Stomach (tissue), 9 donors: ENCODE measurements around the gene DNAJC17. TPM values are rescaled to one million over a fixed set of nuclear protein-coding genes. Genes with fewer than 3 reads are reported as not detected.

Source experiments
- DNase-seq, 2 donors: peaks; one replicate each; pipeline versions ENCODE4 v3.0.0 to v3.0.0-alpha.2; 2013 to 2019
- H3K27ac ChIP-seq, 5 donors: fragments of 200-600 bp in 4 of 5; sonication (generic) in 4 of 5; one replicate each; pipeline ENCODE4 v1.5.1; 2013 to 2019; ENCODE audit warnings: mild to moderate bottlenecking in 1 of 5, moderate library complexity in 1 of 5
- H3K27me3 ChIP-seq, 3 donors: fragments of 200-600 bp; sonication (generic); one replicate each; pipeline ENCODE4 v1.5.1; 2017 to 2019; ENCODE audit warnings: mixed run types in 1 of 3
- H3K36me3 ChIP-seq, 4 donors: fragments of 200-600 bp; sonication (generic); 1 replicate in 3 of 4; 2 replicates in 1 of 4; pipeline ENCODE4 v1.5.1; 2016 to 2019
- H3K4me1 ChIP-seq, 4 donors: fragments of 200-600 bp; sonication (generic); one replicate each; pipeline ENCODE4 v1.5.1; 2016 to 2019
- H3K4me3 ChIP-seq, 4 donors: fragments of 200-600 bp; sonication (generic) in 3 of 4; one replicate each; pipeline ENCODE4 v1.5.1; 2016 to 2019; ENCODE audit warnings: mild to moderate bottlenecking in 1 of 4
- H3K9me3 ChIP-seq, 4 donors: fragments of 200-600 bp; sonication (generic); one replicate each; pipeline ENCODE4 v1.5.1; 2016 to 2019
- CTCF ChIP-seq, 7 experiments: fragments of 450-650 bp in 4 of 7; fragments of 200-600 bp in 3 of 7; sonication (generic) in 3 of 7; IDR thresholded peaks; one replicate each; pipeline ENCODE4 v1.5.1; 2016 to 2019; ENCODE audit warnings: antibody characterized with exemption in 7 of 7, control low read depth in 2 of 7, mild to moderate bottlenecking in 1 of 7
- EP300 ChIP-seq: sonication (generic); formaldehyde crosslinking; IDR thresholded peaks from one replicate; pipeline ENCODE4 v1.6.1; 2017; ENCODE audit warnings: antibody characterized with exemption
- POLR2A ChIP-seq, 4 donors: fragments of 450-650 bp; IDR thresholded peaks; one replicate each; pipeline ENCODE4 v1.6.1; 2016; ENCODE audit warnings: antibody characterized with exemption in 4 of 4, control low read depth in 2 of 4, mild to moderate bottlenecking in 1 of 4, moderate library complexity in 1 of 4
- POLR2AphosphoS5 ChIP-seq, 3 donors: sonication (generic); formaldehyde crosslinking; IDR thresholded peaks; one replicate each; pipeline ENCODE4 v1.6.1; 2016; ENCODE audit warnings: antibody characterized with exemption in 3 of 3
- WGBS, 5 donors: extraction: QIAGEN DNeasy Blood & Tissue Kit in 3 of 5; methylation state at CpG; one replicate each; pipeline versions ENCODE4 v1.1.5 to v1.1.7; 2013 to 2018; 5-methylcytosine and 5-hydroxymethylcytosine counted together
- intact Hi-C: fragments of 100-400 bp; cut with DNase I; formaldehyde crosslinking; loops from one replicate; pipeline ENCODE4 v1.15.1; 2023; ENCODE audit warnings: low total_unique reads
- polyA plus RNA-seq, 3 donors: library from polyadenylated mRNA; stranded (reverse); fragments of 200-250 nt; gene quantifications; one replicate each; pipeline ENCODE4 v1.2.3, GENCODE V29; 2013
- total RNA-seq, 5 donors: library from RNA; depleted of rRNA; stranded (reverse); fragments of >200 nt; gene quantifications; one replicate each; pipeline versions ENCODE4 v1.1.0 to v1.2.3, GENCODE V29; 2014 to 2016
- donor health status: healthy with polysubstance abuse.
- donor health status: Bipolar disorder and iron deficiency.
- donor health status: healthy.

DNAJC17 gene
- total and polyA plus RNA-seq, 8 donors, result 11.0 to 66.7 (median 43.7) TPM

GRCh38 chr15:40775007-40775406 lies 32.3 kb downstream of the DNAJC17 start:
- H3K27ac ChIP-seq, result no peak overlapping the region
- H3K27me3 ChIP-seq, result no peaks in the 10 kb centered on the region
- no peak for DNase-seq
- 91 to 96% (median 94%) methylated on average over 10 of the region's 10 CpGs for WGBS, 5 donors
- H3K9me3 ChIP-seq, result no peaks in the 10 kb centered on the region
- no peak overlapping the region for H3K4me3 ChIP-seq
- intact Hi-C loops, result no loop called here
- peaks cover 67 to 99% (median 96%) of the 10 kb centered on the region in 4 donors for H3K36me3 ChIP-seq
- no peak for TF ChIP-seq CTCF (IDR thresholded peaks at IDR 0.05)
- no peak for TF ChIP-seq EP300
- no peak for TF ChIP-seq POLR2A (IDR thresholded peaks at IDR 0.05)
- no peak for TF ChIP-seq POLR2AphosphoS5 (IDR thresholded peaks at IDR 0.05)
- peaks cover 16 to 24% (median 24%) of the 10 kb centered on the region in 4 donors for H3K4me1 ChIP-seq

DNA sequence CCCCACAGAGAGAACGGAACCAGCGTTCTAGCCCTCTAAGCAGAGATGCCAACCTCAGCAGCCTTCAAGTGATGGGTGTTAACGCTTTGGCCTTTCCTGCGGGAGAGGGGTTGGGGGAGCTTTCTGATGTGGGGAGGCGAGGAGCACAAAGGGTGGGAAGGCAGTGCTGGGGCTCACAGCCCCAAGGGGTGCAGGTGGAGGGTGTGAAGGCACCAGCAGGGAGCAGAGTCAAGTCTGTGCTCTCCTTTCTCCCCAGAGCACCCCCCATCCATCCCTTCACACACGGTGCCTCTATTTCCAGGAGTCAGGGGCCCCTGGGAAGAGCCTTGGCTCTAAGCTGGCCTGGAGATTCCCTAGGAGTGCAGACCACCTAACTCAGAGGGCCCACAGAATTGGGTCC lies 33.4 kb downstream of the DNAJC17 start:
- no peaks in the 10 kb centered on the region for H3K27me3 ChIP-seq
- DNase-seq, result no peak
- TF ChIP-seq CTCF (IDR thresholded peaks at IDR 0.05) (no peak), POLR2A (IDR thresholded peaks at IDR 0.05) (no peak)
- peaks cover 27 to 35% (median 35%) of the 10 kb centered on the region in 4 donors for H3K4me1 ChIP-seq
- 89 to 96% (median 95%) methylated on average over 6 of the region's 6 CpGs for WGBS, 5 donors
- no peaks in the 10 kb centered on the region for H3K9me3 ChIP-seq
- H3K4me3 ChIP-seq, result no peak overlapping the region
- peaks cover 57 to 88% (median 85%) of the 10 kb centered on the region in 4 donors for H3K36me3 ChIP-seq
- intact Hi-C loops, result no loop called here
- no peak overlapping the region for H3K27ac ChIP-seq

DNA sequence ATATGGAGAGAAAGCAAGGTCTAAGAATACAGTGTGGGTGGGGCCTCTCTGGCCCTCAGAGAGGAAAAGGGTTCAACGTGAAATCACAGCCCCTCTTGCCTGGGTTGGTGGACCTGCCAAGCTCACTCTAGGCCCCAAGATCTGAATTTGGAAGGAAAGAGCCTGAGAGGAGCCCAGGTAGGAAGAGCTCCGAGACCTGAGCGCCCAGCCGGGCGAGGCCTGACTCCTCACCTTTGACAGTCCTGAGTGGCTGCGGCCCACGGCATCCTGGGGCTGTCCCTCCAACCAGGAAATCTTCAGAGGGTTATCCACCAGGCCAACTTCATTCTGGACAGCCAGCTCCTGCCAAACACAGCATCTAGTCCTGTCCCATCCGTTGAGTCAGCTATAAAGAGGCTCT lies 33.8 kb downstream of the DNAJC17 start:
- 87 to 95% (median 94%) methylated on average over 6 to 8 of the region's 8 CpGs for WGBS, 5 donors
- H3K9me3 ChIP-seq, result no peaks in the 10 kb centered on the region
- H3K4me1 ChIP-seq, result peaks cover 32 to 39% (median 39%) of the 10 kb centered on the region in 4 donors
- no peak overlapping the region for H3K4me3 ChIP-seq
- no peak overlapping the region for H3K27ac ChIP-seq
- TF ChIP-seq CTCF (IDR thresholded peaks at IDR 0.05) (no peak), POLR2A (IDR thresholded peaks at IDR 0.05) (no peak), POLR2AphosphoS5 (IDR thresholded peaks at IDR 0.05) (no peak), EP300 (no peak)
- peaks cover 53 to 84% (median 81%) of the 10 kb centered on the region in 4 donors for H3K36me3 ChIP-seq
- intact Hi-C loops, result no loop called here
- H3K27me3 ChIP-seq, result no peaks in the 10 kb centered on the region
- no peak for DNase-seq

DNA sequence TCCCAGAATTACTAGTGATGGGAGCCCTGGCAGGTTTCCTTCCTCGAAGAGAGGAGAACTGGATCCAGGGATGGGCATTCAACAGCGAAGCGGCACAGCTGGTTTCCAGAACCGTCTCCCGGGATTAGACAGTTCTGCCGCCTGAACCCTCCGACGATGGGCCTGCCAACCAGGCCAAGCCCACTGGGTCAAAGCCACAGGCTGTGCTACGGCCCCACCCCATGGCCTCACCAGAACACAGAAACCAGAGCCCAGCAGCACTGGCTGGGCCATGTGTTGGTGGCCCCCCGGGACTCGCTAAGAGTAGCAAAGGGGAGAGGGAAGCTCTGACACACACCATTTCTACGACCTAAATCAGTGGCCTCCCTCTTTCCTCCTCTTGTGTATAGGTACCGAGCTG lies 35.3 kb downstream of the DNAJC17 start:
- Histone ChIP-seq H3K9me3 (no peaks in the 10 kb centered on the region), H3K27me3 (no peaks in the 10 kb centered on the region), H3K4me3 (no peak overlapping the region), H3K36me3 (peaks cover 42 to 84% (median 78%) of the 10 kb centered on the region in 4 donors), H3K27ac (no peak overlapping the region), H3K4me1 (peaks cover 36 to 50% (median 48%) of the 10 kb centered on the region in 4 donors)
- intact Hi-C loops, result no loop called here
- no peak for DNase-seq
- 82 to 95% (median 92%) methylated on average over 12 to 13 of the region's 13 CpGs for WGBS, 5 donors
- TF ChIP-seq POLR2AphosphoS5 (IDR thresholded peaks at IDR 0.05) (no peak), EP300 (no peak), POLR2A (IDR thresholded peaks at IDR 0.05) (no peak), CTCF (IDR thresholded peaks at IDR 0.05) (no peak)
